Esophagus (tissue), 2 donors: Measurements from ENCODE around the gene FSHR. TPM values are rescaled to one million over a fixed set of nuclear protein-coding genes. Genes with fewer than 3 reads are reported as not detected.

Experiments used
- H3K27ac ChIP-seq, 2 donors: one replicate each; pipeline ENCODE4 v1.5.1; 2013; ENCODE audit warnings: low read depth in 2 of 2, mild to moderate bottlenecking in 2 of 2, inconsistent platforms in 1 of 2, low read length in 1 of 2, moderate library complexity in 1 of 2
- H3K27me3 ChIP-seq, 2 donors: one replicate each; pipeline ENCODE4 v1.6.1; 2013; ENCODE audit warnings: low read length in 2 of 2, control low read depth in 1 of 2, mild to moderate bottlenecking in 1 of 2; ENCODE audit not compliant: insufficient read depth in 2 of 2, control insufficient read depth in 1 of 2
- H3K36me3 ChIP-seq, 2 donors: one replicate each; pipeline ENCODE4 v1.6.1; 2013; ENCODE audit warnings: low read length in 1 of 2; ENCODE audit not compliant: control insufficient read depth in 2 of 2, insufficient read depth in 2 of 2
- H3K4me1 ChIP-seq, 2 donors: one replicate each; pipeline ENCODE4 v1.6.1; 2013; ENCODE audit warnings: low read length in 1 of 2; ENCODE audit not compliant: control insufficient read depth in 2 of 2, insufficient read depth in 2 of 2
- H3K4me3 ChIP-seq, 2 donors: one replicate each; pipeline ENCODE4 v1.5.1; 2013; ENCODE audit warnings: low read length in 2 of 2, mild to moderate bottlenecking in 2 of 2, low read depth in 1 of 2, moderate library complexity in 1 of 2
- H3K9me3 ChIP-seq, 2 donors: one replicate each; pipeline ENCODE4 v1.6.1; 2013; ENCODE audit warnings: mild to moderate bottlenecking in 2 of 2, low read depth in 1 of 2, low read length in 1 of 2, moderate library complexity in 1 of 2; ENCODE audit not compliant: control insufficient read depth in 2 of 2, insufficient read depth in 1 of 2
- WGBS, 2 donors: extraction: QIAGEN DNeasy Blood & Tissue Kit; methylation state at CpG; one replicate each; pipeline ENCODE4 v1.1.7; 2013; 5-methylcytosine and 5-hydroxymethylcytosine counted together
- polyA plus RNA-seq, 2 donors: library from polyadenylated mRNA; stranded (reverse); fragments of 200-250 nt; gene quantifications; one replicate each; pipeline ENCODE4 v1.2.3, GENCODE V29; 2013
- donor health status: healthy with polysubstance abuse.
- donor health status: Bipolar disorder and iron deficiency.

FSHR gene
- under 1 TPM in 1 of 2 donors, not detected in 1; 0.01 TPM for polyA plus RNA-seq

GRCh38 chr2:49154140-49154539, at the start of gene FSHR:
TSS of gene FSHR (minus strand) at chr2:49154515. CDS start at chr2:49154417, 98 bp downstream.
- 46 to 56% methylated on average over 4 of the region's 4 CpGs for WGBS, 2 donors
- no peak within 1 kb of the TSS for H3K4me3 ChIP-seq
- no peaks in the 10 kb centered on the region for H3K9me3 ChIP-seq
- no peak within 1 kb of the TSS for H3K27ac ChIP-seq
- no peaks in the 10 kb centered on the region for H3K4me1 ChIP-seq
- H3K27me3 ChIP-seq, result no peaks in the 10 kb centered on the region
- no peaks in the 10 kb centered on the region for H3K36me3 ChIP-seq

- H3K4me1 ChIP-seq, result no peaks in the 10 kb centered on the region
- 64 to 81% methylated on average over 2 of the region's 2 CpGs for WGBS, 2 donors
- H3K36me3 ChIP-seq, result no peaks in the 10 kb centered on the region
- H3K27me3 ChIP-seq, result no peaks in the 10 kb centered on the region
- H3K9me3 ChIP-seq, result no peaks in the 10 kb centered on the region
- no peak overlapping the region for H3K4me3 ChIP-seq
- H3K27ac ChIP-seq, result no peak overlapping the region
Observed at GRCh38 chr2:49199266-49199665, 45.0 kb upstream of the FSHR start.

- H3K4me1 ChIP-seq, result no peaks in the 10 kb centered on the region
Observed at GRCh38 chr2:49194701-49195100, 40.4 kb upstream of the FSHR start.

GRCh38 chr2:49192036-49192435, 37.7 kb upstream of the FSHR start:
- Histone ChIP-seq H3K4me1 (no peaks in the 10 kb centered on the region), H3K27me3 (no peaks in the 10 kb centered on the region), H3K36me3 (no peaks in the 10 kb centered on the region), H3K4me3 (no peak overlapping the region), H3K9me3 (no peaks in the 10 kb centered on the region), H3K27ac (no peak overlapping the region)
- WGBS, 2 donors, result 77 to 84% methylated on average over 1 of the region's 1 CpG

More at GRCh38 chr2:49194701-49195100, 40.4 kb upstream of the FSHR start:
- WGBS, 2 donors, result 89 to 93% methylated on average over 1 of the region's 1 CpG
- Histone ChIP-seq H3K27ac (no peak overlapping the region), H3K36me3 (no peaks in the 10 kb centered on the region), H3K9me3 (no peaks in the 10 kb centered on the region), H3K4me3 (no peak overlapping the region), H3K27me3 (no peaks in the 10 kb centered on the region)

- peaks cover 0 to 4% of the 10 kb centered on the region in 2 donors for H3K9me3 ChIP-seq
- H3K4me1 ChIP-seq, result no peaks in the 10 kb centered on the region
- no peak overlapping the region for H3K4me3 ChIP-seq
- H3K36me3 ChIP-seq, result no peaks in the 10 kb centered on the region
- WGBS, 2 donors, result 68 to 77% methylated on average over 4 of the region's 4 CpGs
- no peaks in the 10 kb centered on the region for H3K27me3 ChIP-seq
- H3K27ac ChIP-seq, result no peak overlapping the region
Observed at GRCh38 chr2:49189512-49190225, 35.4 kb upstream of the FSHR start.

- WGBS, 2 donors, result 81 to 88% methylated on average over 10 of the region's 10 CpGs
- Histone ChIP-seq H3K27ac (no peak overlapping the region), H3K4me1 (no peaks in the 10 kb centered on the region), H3K27me3 (no peaks in the 10 kb centered on the region), H3K9me3 (peaks cover 0 to 4% of the 10 kb centered on the region in 2 donors), H3K4me3 (no peak overlapping the region), H3K36me3 (no peaks in the 10 kb centered on the region)
Observed at GRCh38 chr2:49186050-49186648, 31.8 kb upstream of the FSHR start.

- no peaks in the 10 kb centered on the region for H3K27me3 ChIP-seq
- no peak overlapping the region for H3K4me3 ChIP-seq
- no peaks in the 10 kb centered on the region for H3K9me3 ChIP-seq
- H3K27ac ChIP-seq, result no peak overlapping the region
- WGBS, 2 donors, result 75 to 77% methylated on average over 7 of the region's 7 CpGs
- H3K36me3 ChIP-seq, result no peaks in the 10 kb centered on the region
- H3K4me1 ChIP-seq, result no peaks in the 10 kb centered on the region
Observed at GRCh38 chr2:49178656-49179055, 24.3 kb upstream of the FSHR start.

- H3K4me1 ChIP-seq, result no peaks in the 10 kb centered on the region
- H3K36me3 ChIP-seq, result no peaks in the 10 kb centered on the region
- H3K4me3 ChIP-seq, result no peak overlapping the region
- H3K27me3 ChIP-seq, result no peaks in the 10 kb centered on the region
- H3K27ac ChIP-seq, result no peak overlapping the region
- 97 to 100% methylated on average over 1 of the region's 1 CpG for WGBS, 2 donors
- H3K9me3 ChIP-seq, result no peaks in the 10 kb centered on the region
Observed at GRCh38 chr2:49177194-49177593, 22.9 kb upstream of the FSHR start.

GRCh38 chr2:49175831-49176230, 21.5 kb upstream of the FSHR start:
- Histone ChIP-seq H3K36me3 (no peaks in the 10 kb centered on the region), H3K4me3 (no peak overlapping the region), H3K4me1 (no peaks in the 10 kb centered on the region), H3K27me3 (no peaks in the 10 kb centered on the region), H3K9me3 (no peaks in the 10 kb centered on the region), H3K27ac (no peak overlapping the region)
- 57 to 71% methylated on average over 3 of the region's 3 CpGs for WGBS, 2 donors

GRCh38 chr2:49174750-49175149, 20.4 kb upstream of the FSHR start:
- Histone ChIP-seq H3K27ac (no peak overlapping the region), H3K27me3 (no peaks in the 10 kb centered on the region), H3K4me1 (no peaks in the 10 kb centered on the region), H3K4me3 (no peak overlapping the region), H3K36me3 (no peaks in the 10 kb centered on the region), H3K9me3 (no peaks in the 10 kb centered on the region)
- 67% methylated on average over 3 of the region's 3 CpGs for WGBS, 2 donors
